Amniotic epithelial cell (primary cell): ENCODE data around the gene KIRREL1.
A peak's percentile ranks its signal among the peaks of the same experiment; 100 is the strongest.

Source experiments
- DNase-seq: peaks from one replicate; pipeline ENCODE4 v3.0.0-alpha.2; 2010; ENCODE audit warnings: low read depth

Gene KIRREL1

GRCh38 chr1:158007180-158007579, 13.7 kb downstream of the KIRREL1 start:
- DNase-seq: no peak

GRCh38 chr1:158007667-158008386, 14.4 kb downstream of the KIRREL1 start:
- DNase-seq: no peak

- DNase-seq: no peak
Measured at GRCh38 chr1:158008630-158009029, 15.2 kb downstream of the KIRREL1 start.

- peak; percentile 50 for DNase-seq
Measured at GRCh38 chr1:158011714-158012113, 18.3 kb downstream of the KIRREL1 start.

- DNase-seq: no peak
Measured at GRCh38 chr1:158013840-158014730, 20.6 kb downstream of the KIRREL1 start.

GRCh38 chr1:158014731-158015320, 21.4 kb downstream of the KIRREL1 start:
- DNase-seq: no peak

GRCh38 chr1:158016651-158017335, 23.3 kb downstream of the KIRREL1 start:
- DNase-seq: no peak

GRCh38 chr1:158017800-158018595, 24.6 kb downstream of the KIRREL1 start:
- no peak for DNase-seq

GRCh38 chr1:158019171-158019868, 25.9 kb downstream of the KIRREL1 start:
- DNase-seq: peak; percentile 95

GRCh38 chr1:158020259-158020885, 26.9 kb downstream of the KIRREL1 start:
- no peak for DNase-seq

- peak; percentile 54 for DNase-seq
Measured at GRCh38 chr1:158020886-158021620, 27.6 kb downstream of the KIRREL1 start.

- DNase-seq: no peak
Measured at GRCh38 chr1:158021721-158022120, 28.3 kb downstream of the KIRREL1 start.

GRCh38 chr1:158022554-158023312, 29.3 kb downstream of the KIRREL1 start:
- no peak for DNase-seq

GRCh38 chr1:158024737-158025136, 31.3 kb downstream of the KIRREL1 start:
- DNase-seq: no peak

- DNase-seq: no peak
Measured at GRCh38 chr1:158025576-158026230, 32.3 kb downstream of the KIRREL1 start.

- no peak for DNase-seq
Measured at GRCh38 chr1:158026651-158027050, 33.2 kb downstream of the KIRREL1 start.

- DNase-seq: no peak
Measured at GRCh38 chr1:158027508-158027907, 34.1 kb downstream of the KIRREL1 start.

GRCh38 chr1:158028969-158029368, 35.5 kb downstream of the KIRREL1 start:
- peak; percentile 62 for DNase-seq
